IPS-18a (cell line): Measurements from ENCODE around the gene CTNND2.

Experiments used
- H3K27ac ChIP-seq: one replicate; pipeline ENCODE4 v1.5.1; 2013; ENCODE audit warnings: low read length
- H3K27me3 ChIP-seq: one replicate; pipeline ENCODE4 v1.6.1; 2013; ENCODE audit warnings: mild to moderate bottlenecking, low read length; ENCODE audit not compliant: control insufficient read depth, insufficient read depth
- H3K36me3 ChIP-seq: one replicate; pipeline ENCODE4 v1.6.1; 2013; ENCODE audit warnings: low read depth, low read length; ENCODE audit not compliant: control insufficient read depth
- H3K4me1 ChIP-seq: one replicate; pipeline ENCODE4 v1.6.1; 2013; ENCODE audit warnings: low read depth, low read length; ENCODE audit not compliant: control insufficient read depth
- H3K4me3 ChIP-seq: one replicate; pipeline ENCODE4 v1.5.1; 2013; ENCODE audit warnings: low read length
- H3K9ac ChIP-seq: one replicate; pipeline ENCODE4 v1.6.1; 2013; ENCODE audit warnings: mild to moderate bottlenecking, low read length, moderate library complexity
- H3K9me3 ChIP-seq: one replicate; pipeline ENCODE4 v1.6.1; 2013; ENCODE audit warnings: low read depth, low read length; ENCODE audit not compliant: control insufficient read depth

The CTNND2 gene

DNA sequence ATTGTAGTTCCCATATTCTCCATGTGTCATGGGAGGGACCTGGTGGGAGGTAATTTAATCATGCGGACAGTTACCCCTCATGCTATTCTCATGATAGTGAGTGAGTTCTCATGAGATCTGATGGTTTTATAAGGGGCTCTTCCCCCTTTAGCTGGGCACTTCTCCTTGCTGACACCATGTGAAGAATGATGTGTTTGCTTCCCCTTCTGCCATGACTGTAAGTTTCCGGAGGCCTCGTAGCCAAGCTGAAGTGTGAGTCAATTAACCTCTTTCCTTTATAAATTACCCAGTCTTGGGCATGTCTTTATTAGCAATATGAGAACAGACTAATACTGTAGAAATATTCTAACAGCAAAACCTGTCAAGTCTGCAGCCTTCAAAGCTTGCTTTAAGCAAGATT lies 293.2 kb downstream of the CTNND2 start:
- Histone ChIP-seq H3K36me3 (no peaks in the 10 kb centered on the region), H3K27ac (no peak overlapping the region), H3K4me3 (no peak overlapping the region)

GRCh38 chr5:11609570-11610303 lies 294.5 kb downstream of the CTNND2 start:
- H3K9me3 ChIP-seq = no peaks in the 10 kb centered on the region
- H3K27ac ChIP-seq = no peak overlapping the region

More for the DNA sequence above, 293.2 kb downstream of the CTNND2 start:
- no peaks in the 10 kb centered on the region for H3K4me1 ChIP-seq
- H3K27me3 ChIP-seq = no peaks in the 10 kb centered on the region
- no peaks in the 10 kb centered on the region for H3K9me3 ChIP-seq
- H3K9ac ChIP-seq = no peak overlapping the region

DNA sequence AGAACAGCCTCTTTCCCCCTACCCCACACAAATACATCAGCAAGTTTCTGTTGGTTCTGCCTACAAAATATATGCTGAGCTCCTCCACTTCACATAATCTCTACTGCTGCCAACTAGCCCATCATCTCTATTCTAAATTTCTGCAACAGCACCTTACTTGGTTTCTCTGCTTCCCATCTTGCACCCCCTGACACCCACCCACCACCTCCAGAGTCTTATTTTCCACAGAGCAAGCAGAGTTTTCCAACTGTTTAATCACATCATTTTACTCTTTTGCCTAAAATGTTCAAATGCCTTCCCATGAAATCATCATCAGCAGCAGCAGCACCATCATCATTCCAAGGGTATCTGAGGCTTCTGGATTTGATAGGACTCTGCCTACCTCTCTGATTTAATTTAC lies 295.7 kb downstream of the CTNND2 start:
- H3K4me1 ChIP-seq = no peaks in the 10 kb centered on the region
- no peaks in the 10 kb centered on the region for H3K36me3 ChIP-seq
- H3K9ac ChIP-seq = no peak overlapping the region
- H3K27ac ChIP-seq = no peak overlapping the region
- no peaks in the 10 kb centered on the region for H3K27me3 ChIP-seq
- H3K4me3 ChIP-seq = no peak overlapping the region
- H3K9me3 ChIP-seq = no peaks in the 10 kb centered on the region

More at GRCh38 chr5:11609570-11610303, 294.5 kb downstream of the CTNND2 start:
- H3K9ac ChIP-seq = no peak overlapping the region
- H3K4me1 ChIP-seq = no peaks in the 10 kb centered on the region
- H3K4me3 ChIP-seq = no peak overlapping the region
- no peaks in the 10 kb centered on the region for H3K36me3 ChIP-seq
- H3K27me3 ChIP-seq = no peaks in the 10 kb centered on the region

DNA sequence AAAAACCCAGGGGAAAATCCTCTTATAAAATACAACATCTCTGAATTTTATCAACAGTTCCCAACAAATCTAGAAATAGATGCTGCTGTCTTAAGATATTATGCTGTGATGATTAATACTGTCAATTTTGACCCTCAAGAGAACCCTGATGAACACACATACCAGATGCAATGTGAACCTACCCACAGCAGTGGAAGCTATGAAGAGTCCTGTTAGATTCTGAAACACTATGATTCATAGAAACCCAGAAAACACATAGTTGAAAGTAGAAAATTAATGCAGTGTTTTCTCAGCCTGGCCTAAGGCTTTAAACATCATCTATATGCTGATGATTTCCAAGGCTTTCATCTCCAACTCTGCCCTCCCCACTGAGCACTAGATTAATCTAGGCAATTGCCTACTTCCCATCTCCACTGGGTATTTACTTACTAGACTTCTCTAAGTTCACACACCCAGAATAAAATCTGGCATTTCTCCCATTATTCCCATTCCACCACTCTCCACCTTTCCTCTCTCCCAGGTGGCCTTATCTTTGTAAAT lies 296.2 kb downstream of the CTNND2 start:
- no peak overlapping the region for H3K27ac ChIP-seq
- no peaks in the 10 kb centered on the region for H3K27me3 ChIP-seq
- H3K9ac ChIP-seq = no peak overlapping the region
- no peaks in the 10 kb centered on the region for H3K9me3 ChIP-seq
- no peaks in the 10 kb centered on the region for H3K36me3 ChIP-seq
- no peak overlapping the region for H3K4me3 ChIP-seq
- no peaks in the 10 kb centered on the region for H3K4me1 ChIP-seq

- Histone ChIP-seq H3K36me3 (no peaks in the 10 kb centered on the region), H3K4me3 (no peak overlapping the region), H3K9ac (no peak overlapping the region), H3K27me3 (no peaks in the 10 kb centered on the region), H3K27ac (no peak overlapping the region), H3K9me3 (no peaks in the 10 kb centered on the region), H3K4me1 (no peaks in the 10 kb centered on the region)
Measured at GRCh38 chr5:11602298-11602697, 301.9 kb downstream of the CTNND2 start.

GRCh38 chr5:11599499-11599898 lies 304.7 kb downstream of the CTNND2 start:
- Histone ChIP-seq H3K27me3 (no peaks in the 10 kb centered on the region), H3K4me3 (no peak overlapping the region), H3K36me3 (no peaks in the 10 kb centered on the region), H3K9ac (no peak overlapping the region), H3K4me1 (peaks cover 13% of the 10 kb centered on the region), H3K9me3 (no peaks in the 10 kb centered on the region), H3K27ac (no peak overlapping the region)

- H3K9me3 ChIP-seq = no peaks in the 10 kb centered on the region
- no peak overlapping the region for H3K27ac ChIP-seq
- H3K9ac ChIP-seq = no peak overlapping the region
Measured at GRCh38 chr5:11596657-11597071, 307.6 kb downstream of the CTNND2 start.

DNA sequence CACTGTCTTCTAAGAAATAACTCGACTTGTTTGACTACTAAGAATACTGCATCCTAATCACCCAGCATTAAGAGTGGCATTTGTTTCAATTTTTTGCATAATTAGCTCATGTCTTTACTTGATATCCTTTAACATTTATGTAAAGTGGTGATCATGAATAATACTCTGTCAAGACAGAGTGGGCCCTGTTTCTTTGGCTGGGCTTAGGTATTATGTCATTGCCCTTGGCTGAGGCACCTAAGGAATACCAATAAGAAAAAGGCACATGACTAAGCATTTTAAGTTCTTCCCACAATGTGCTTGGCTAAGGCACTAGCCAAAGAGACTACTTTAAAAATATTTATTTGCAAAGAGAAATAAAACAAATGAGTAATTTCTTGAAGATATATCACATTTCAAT lies 308.1 kb downstream of the CTNND2 start:
- no peak overlapping the region for H3K9ac ChIP-seq
- H3K36me3 ChIP-seq = no peaks in the 10 kb centered on the region
- H3K4me1 ChIP-seq = peaks cover 16% of the 10 kb centered on the region
- H3K27ac ChIP-seq = no peak overlapping the region
- no peaks in the 10 kb centered on the region for H3K27me3 ChIP-seq
- H3K9me3 ChIP-seq = no peaks in the 10 kb centered on the region
- H3K4me3 ChIP-seq = no peak overlapping the region

More at GRCh38 chr5:11596657-11597071, 307.6 kb downstream of the CTNND2 start:
- H3K27me3 ChIP-seq = no peaks in the 10 kb centered on the region
- H3K36me3 ChIP-seq = no peaks in the 10 kb centered on the region
- H3K4me3 ChIP-seq = no peak overlapping the region
- peaks cover 16% of the 10 kb centered on the region for H3K4me1 ChIP-seq

DNA sequence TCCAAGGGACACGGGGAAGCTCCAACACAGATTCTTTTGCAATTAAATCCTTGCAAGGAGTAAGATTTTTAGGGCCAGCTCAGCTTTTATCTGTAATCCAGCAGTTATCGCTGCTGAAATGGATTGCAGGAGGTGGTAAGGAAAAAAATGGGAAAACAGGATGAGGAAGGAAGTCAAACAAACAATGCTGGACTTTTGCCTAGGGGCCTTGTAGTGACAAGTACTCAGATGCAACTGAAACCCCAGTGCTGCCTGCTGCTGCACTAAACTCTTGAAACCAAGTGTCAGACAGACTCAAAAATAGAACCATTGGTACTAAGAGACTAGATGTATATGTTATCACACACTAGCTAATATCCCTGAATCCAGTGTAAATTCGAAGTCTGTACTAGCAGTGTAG lies 309.2 kb downstream of the CTNND2 start:
- no peaks in the 10 kb centered on the region for H3K36me3 ChIP-seq
- peaks cover 16% of the 10 kb centered on the region for H3K4me1 ChIP-seq
- H3K4me3 ChIP-seq = no peak overlapping the region
- no peaks in the 10 kb centered on the region for H3K27me3 ChIP-seq
- H3K9ac ChIP-seq = no peak overlapping the region
- H3K9me3 ChIP-seq = no peaks in the 10 kb centered on the region
- no peak overlapping the region for H3K27ac ChIP-seq

DNA sequence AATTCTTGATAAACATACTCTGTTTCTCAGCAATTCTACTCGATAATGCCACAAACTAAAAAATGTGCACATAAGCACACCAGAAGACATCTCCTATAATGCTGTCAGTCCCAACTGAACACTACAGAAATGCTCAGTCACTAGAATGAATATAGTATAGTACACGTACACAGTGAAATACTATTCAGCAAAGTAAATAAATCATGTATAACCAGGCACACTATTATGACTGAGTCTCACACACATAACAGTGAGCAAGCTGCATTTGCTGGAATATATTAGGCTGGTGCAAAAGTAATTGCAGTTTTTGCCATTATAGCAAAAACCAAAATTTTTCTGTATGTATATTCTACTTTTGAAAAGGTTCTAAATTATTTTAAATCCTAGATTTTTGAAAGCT lies 310.2 kb downstream of the CTNND2 start:
- H3K9ac ChIP-seq = no peak overlapping the region
- H3K4me3 ChIP-seq = no peak overlapping the region
- H3K27ac ChIP-seq = no peak overlapping the region
- H3K9me3 ChIP-seq = no peaks in the 10 kb centered on the region
- H3K4me1 ChIP-seq = peaks cover 22% of the 10 kb centered on the region
- H3K36me3 ChIP-seq = no peaks in the 10 kb centered on the region
- no peaks in the 10 kb centered on the region for H3K27me3 ChIP-seq

GRCh38 chr5:11590475-11590874 lies 313.8 kb downstream of the CTNND2 start:
- Histone ChIP-seq H3K9me3 (no peaks in the 10 kb centered on the region), H3K4me3 (no peak overlapping the region), H3K9ac (no peak overlapping the region), H3K27ac (no peak overlapping the region), H3K27me3 (no peaks in the 10 kb centered on the region), H3K36me3 (no peaks in the 10 kb centered on the region), H3K4me1 (peaks cover 29% of the 10 kb centered on the region)

- H3K27ac ChIP-seq = peak overlapping the region; percentile 72
- no peaks in the 10 kb centered on the region for H3K36me3 ChIP-seq
- peaks cover 30% of the 10 kb centered on the region for H3K4me1 ChIP-seq
- peak overlapping the region; percentile 60 for H3K4me3 ChIP-seq
- H3K9ac ChIP-seq = peak overlapping the region; percentile 72
- no peaks in the 10 kb centered on the region for H3K27me3 ChIP-seq
- no peaks in the 10 kb centered on the region for H3K9me3 ChIP-seq
Measured at GRCh38 chr5:11588803-11589202, 315.4 kb downstream of the CTNND2 start.
